Retinal pigment epithelial cell (primary cell): Measurements from ENCODE around the gene SI.

Experiments used
- DNase-seq: peaks from one replicate; pipeline ENCODE4 v3.0.0-alpha.2; 2010; ENCODE audit warnings: low read depth
- H3K4me3 ChIP-seq: 2 replicates; pipeline ENCODE4 v1.5.1; 2011; ENCODE audit warnings: mild to moderate bottlenecking, low read length, control low read depth, moderate library complexity
- TF ChIP-seq, protein P1 (sequence below): conservative IDR thresholded peaks from 2 replicates; pipeline ENCODE4 v1.5.1; 2011; ENCODE audit warnings: low read depth, low read length, control low read depth, inconsistent platforms

Gene SI

DNA sequence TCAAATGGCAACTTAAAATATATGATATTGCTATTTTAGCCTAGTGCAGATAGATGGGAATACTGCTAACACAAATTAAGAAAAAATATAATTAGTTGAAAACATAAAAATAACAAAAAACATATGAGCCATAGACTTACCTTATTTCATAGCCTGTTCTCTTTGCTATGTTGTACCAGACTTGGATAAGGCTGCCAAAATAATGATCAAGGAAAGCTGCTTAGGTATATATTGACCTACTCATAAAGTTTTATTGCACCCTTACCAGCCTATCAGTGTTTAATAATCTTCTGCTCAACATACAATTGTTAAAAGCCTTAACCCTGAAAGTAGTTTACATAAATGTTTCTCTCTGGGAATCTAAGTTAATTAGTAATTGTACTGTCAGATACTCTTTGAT, at the start of gene SI:
TSS of gene SI (minus strand) at position 204 of the 400 bp plus-strand sequence. CDS start 2,484 bp downstream, outside the sequence.
- no peak within 1 kb of the TSS for H3K4me3 ChIP-seq
- TF ChIP-seq, protein P1, sequence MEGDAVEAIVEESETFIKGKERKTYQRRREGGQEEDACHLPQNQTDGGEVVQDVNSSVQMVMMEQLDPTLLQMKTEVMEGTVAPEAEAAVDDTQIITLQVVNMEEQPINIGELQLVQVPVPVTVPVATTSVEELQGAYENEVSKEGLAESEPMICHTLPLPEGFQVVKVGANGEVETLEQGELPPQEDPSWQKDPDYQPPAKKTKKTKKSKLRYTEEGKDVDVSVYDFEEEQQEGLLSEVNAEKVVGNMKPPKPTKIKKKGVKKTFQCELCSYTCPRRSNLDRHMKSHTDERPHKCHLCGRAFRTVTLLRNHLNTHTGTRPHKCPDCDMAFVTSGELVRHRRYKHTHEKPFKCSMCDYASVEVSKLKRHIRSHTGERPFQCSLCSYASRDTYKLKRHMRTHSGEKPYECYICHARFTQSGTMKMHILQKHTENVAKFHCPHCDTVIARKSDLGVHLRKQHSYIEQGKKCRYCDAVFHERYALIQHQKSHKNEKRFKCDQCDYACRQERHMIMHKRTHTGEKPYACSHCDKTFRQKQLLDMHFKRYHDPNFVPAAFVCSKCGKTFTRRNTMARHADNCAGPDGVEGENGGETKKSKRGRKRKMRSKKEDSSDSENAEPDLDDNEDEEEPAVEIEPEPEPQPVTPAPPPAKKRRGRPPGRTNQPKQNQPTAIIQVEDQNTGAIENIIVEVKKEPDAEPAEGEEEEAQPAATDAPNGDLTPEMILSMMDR: no peak
- no peak for DNase-seq

DNA sequence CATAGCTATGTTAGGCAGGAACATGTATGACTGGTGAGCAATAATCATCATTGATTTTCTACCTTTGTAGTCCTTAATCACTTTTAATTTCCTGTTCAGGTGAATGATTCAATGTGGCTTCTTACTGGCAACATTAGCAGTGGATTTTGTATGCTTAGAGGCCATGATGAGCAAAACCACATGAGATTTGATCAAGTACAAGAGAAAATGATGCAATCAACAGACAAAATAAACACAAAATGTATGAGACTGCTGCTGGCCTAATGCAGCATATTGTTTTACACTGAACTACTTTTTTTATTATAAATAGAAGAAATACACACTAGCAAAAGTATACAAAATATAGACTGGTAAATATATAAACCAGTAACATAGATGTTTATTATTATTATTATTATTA, 47.5 kb upstream of the SI start:
- TF ChIP-seq, protein P1: no peak
- H3K4me3 ChIP-seq: no peak overlapping the region
- no peak for DNase-seq

DNA sequence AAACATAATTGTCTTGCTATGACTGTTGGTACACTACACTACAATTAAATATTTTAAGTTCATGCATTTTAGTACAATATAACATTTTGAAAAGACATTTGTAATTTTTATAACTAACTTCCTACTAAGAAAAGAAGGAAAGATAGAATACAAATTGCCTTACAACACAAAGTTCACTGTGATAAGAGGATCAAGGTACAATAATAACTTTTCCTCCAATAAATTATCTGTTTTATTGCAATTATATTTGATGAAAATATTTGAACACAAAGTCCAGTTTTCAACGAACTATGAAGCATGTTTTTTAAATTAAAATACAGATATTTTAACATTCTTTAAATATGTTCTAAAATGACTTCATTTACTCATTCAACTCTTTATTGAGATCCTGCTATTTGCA, 33.1 kb upstream of the SI start:
- no peak for DNase-seq
- TF ChIP-seq, protein P1: no peak
- no peak overlapping the region for H3K4me3 ChIP-seq

DNA sequence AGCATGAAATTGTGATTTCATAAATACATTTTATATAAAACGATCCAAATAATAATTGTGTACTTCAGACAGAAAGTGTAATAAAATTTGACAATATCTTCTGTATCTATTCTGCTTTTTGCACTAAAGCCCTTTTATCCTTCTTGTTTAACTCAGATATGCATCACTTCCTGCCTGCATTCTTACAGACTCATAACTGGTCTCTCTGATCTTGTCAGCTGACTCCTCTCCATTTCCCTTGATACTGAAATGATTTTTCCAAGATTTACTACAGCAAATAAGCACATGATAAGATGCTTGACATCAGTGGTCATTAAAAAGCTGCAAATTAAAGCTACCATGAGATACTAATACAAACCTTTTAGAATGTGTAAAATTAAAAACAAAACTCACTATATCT, 25.3 kb upstream of the SI start:
- no peak overlapping the region for H3K4me3 ChIP-seq
- no peak for DNase-seq
- TF ChIP-seq, protein P1: no peak

DNA sequence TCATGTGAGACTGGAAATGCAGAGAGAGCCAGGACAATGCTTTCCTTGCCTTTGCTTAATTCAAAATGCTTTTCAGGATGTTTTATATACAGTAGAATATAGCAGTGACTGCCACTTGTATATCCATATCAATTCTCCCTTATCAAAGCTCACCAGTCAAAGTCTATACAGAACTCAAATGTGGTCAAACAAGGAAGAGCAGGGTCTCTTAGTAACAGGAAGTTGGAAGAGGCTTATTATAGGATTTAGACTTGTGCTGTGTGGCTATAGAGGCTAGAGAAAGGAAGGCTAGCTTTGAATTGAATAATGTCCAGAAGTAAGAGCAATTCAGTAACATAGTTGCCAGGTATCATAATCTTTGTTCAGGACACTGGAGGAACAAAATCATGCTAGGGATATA, 4.4 kb upstream of the SI start:
- no peak overlapping the region for H3K4me3 ChIP-seq
- DNase-seq: no peak
- TF ChIP-seq, protein P1: no peak

DNA sequence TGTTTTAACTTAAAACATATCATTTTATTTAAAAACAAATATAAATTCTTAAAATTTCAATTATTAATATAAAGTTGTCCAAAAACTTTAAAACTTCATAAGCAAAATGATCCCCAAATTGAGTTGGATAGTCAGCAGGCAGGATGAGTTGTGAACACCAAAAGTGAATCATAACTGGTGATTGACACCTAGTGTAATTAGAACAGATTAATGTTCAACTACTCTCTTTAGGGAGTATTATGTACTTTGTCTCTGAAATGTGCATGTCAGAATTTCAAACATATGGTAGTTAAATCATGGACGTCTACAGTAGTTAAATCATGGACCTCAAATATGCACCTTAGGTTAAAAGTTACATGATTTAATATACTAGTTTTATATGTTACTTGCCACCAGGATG, 2.9 kb upstream of the SI start:
- TF ChIP-seq, protein P1: no peak
- no peak overlapping the region for H3K4me3 ChIP-seq
- no peak for DNase-seq

DNA sequence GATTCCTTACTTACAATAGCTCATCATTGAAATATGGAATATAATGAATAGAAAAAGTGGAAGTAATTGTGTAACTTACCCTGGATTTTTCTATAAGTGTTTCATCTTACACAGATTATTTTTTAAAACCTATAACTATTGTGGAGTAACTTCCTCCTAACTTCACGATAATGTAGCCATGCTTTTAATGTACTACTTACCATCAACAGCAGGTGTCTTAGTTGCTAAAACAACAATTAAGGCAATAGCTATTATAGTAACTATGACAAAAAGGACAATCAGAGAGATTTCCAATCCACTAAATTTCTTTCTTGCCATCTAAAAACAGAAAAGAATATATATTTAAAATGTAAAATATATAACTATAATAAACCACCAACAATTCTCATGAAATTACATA, 2.6 kb downstream of the SI start:
- no peak overlapping the region for H3K4me3 ChIP-seq
- DNase-seq: no peak
- TF ChIP-seq, protein P1: no peak
